Measurements from ENCODE around the gene NEMP1.
"Not testable (repeated sequence)": the region's sequence is repeated elsewhere in the genome, so short reads cannot be mapped to it uniquely, and the experiment has no call there.

Gene NEMP1

GRCh38 chr12:57069523-57069922 lies 9.1 kb downstream of the NEMP1 start:
- DNase-seq (ENCODE audit: low spot score), result peak; percentile 52
- TF ChIP-seq, protein P1, sequence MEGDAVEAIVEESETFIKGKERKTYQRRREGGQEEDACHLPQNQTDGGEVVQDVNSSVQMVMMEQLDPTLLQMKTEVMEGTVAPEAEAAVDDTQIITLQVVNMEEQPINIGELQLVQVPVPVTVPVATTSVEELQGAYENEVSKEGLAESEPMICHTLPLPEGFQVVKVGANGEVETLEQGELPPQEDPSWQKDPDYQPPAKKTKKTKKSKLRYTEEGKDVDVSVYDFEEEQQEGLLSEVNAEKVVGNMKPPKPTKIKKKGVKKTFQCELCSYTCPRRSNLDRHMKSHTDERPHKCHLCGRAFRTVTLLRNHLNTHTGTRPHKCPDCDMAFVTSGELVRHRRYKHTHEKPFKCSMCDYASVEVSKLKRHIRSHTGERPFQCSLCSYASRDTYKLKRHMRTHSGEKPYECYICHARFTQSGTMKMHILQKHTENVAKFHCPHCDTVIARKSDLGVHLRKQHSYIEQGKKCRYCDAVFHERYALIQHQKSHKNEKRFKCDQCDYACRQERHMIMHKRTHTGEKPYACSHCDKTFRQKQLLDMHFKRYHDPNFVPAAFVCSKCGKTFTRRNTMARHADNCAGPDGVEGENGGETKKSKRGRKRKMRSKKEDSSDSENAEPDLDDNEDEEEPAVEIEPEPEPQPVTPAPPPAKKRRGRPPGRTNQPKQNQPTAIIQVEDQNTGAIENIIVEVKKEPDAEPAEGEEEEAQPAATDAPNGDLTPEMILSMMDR (IDR thresholded peaks at IDR 0.05; ENCODE audit: extremely low read depth, missing control alignments), result peak; percentile 70

- TF ChIP-seq, protein P1 (IDR thresholded peaks at IDR 0.05; ENCODE audit: extremely low read depth, missing control alignments), result no peak
Measured at GRCh38 chr12:57066245-57066644, 12.3 kb downstream of the NEMP1 start.

GRCh38 chr12:57063991-57064685 lies 14.5 kb downstream of the NEMP1 start:
- DNase-seq (ENCODE audit: low spot score), result peak; percentile 69
- TF ChIP-seq, protein P1 (IDR thresholded peaks at IDR 0.05; ENCODE audit: extremely low read depth, missing control alignments), result no peak

More at GRCh38 chr12:57066245-57066644, 12.3 kb downstream of the NEMP1 start:
- DNase-seq (ENCODE audit: low spot score), result no peak

DNA sequence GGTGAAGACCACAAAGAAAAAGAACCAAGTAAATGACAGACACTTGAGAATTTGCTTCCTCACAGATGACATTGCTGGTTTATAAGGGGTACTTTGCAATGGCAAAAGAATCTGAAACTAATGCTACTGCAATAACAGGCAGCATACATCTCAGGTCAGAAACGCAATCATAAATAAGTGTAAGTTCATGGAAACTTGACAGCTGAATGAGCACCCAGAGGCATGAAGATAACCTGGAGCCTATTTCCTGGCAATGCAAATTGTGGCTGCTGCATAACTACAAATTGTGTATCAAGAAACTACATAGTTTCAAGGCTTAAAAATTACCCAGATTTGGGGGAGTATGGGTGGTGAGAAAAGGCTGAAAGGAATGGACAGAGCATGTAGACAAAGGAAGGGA lies 20.1 kb downstream of the NEMP1 start:
- TF ChIP-seq, protein P1 (IDR thresholded peaks at IDR 0.05; ENCODE audit: extremely low read depth, missing control alignments), result no peak
- no peak for DNase-seq (ENCODE audit: low spot score)

- TF ChIP-seq, protein P1 (IDR thresholded peaks at IDR 0.05; ENCODE audit: extremely low read depth, missing control alignments), result no peak
- no peak for DNase-seq (ENCODE audit: low spot score)
Measured at GRCh38 chr12:57057067-57057751, 21.4 kb downstream of the NEMP1 start.

DNA sequence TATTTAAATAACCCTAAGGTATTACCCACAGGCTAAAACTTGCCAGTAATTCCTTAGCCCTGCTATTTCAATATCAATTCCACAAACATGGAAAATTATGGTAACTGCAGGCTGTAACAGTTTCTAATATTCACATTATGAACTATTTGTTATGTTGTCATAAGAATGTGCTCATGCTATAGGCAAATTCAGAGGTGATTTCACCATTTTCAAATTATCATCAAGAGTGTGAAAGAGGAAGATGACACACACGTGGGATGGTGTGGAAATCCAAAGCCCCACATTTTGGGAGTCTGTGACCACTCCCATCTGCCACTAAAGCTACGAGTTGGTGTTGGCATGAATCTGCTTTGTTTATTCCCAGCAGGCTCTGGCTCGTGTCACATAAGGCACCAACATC lies 22.8 kb downstream of the NEMP1 start:
- DNase-seq (ENCODE audit: low spot score), result no peak
- TF ChIP-seq, protein P1 (IDR thresholded peaks at IDR 0.05; ENCODE audit: extremely low read depth, missing control alignments), result no peak

- DNase-seq (ENCODE audit: low spot score), result not testable (repeated sequence)
Measured at GRCh38 chr12:57053901-57054300, 24.7 kb downstream of the NEMP1 start.

GRCh38 chr12:57053146-57053545 lies 25.4 kb downstream of the NEMP1 start:
- not testable (repeated sequence) for DNase-seq (ENCODE audit: low spot score)
